GM12878 (cell line): Measurements from ENCODE around the gene APBA1. TPM values are rescaled to one million over a fixed set of nuclear protein-coding genes. Genes with fewer than 3 reads are reported as not detected.

Source experiments
- ATAC-seq: fragments of 200-7000 bp; cut with Tn5 transposase; 3 replicates; pipeline ENCODE4 v1.9.1; 2020; ENCODE audit warnings: mild to moderate bottlenecking, moderate library complexity
- BruUV-seq: library from RNA; stranded (reverse); fragments of 400-500 nt; replicated peaks from 2 replicates; lab custom pipeline; 2021; lab: Mats Ljungman, UMichigan
- CTCF ChIA-PET: fragments of 300-600 bp; sonication (Branson Sonifier 250); formaldehyde crosslinking; extraction: SDS; loops from one replicate; lab custom pipeline; 2021; ENCODE audit warnings: inconsistent platforms; lab: Yijun Ruan, JAX
- POLR2A ChIA-PET: fragments of 350-600 bp; formaldehyde crosslinking; extraction: SDS; loops from one replicate; lab custom pipeline; 2021; ENCODE audit warnings: inconsistent platforms; lab: Charles Lee
- RAD21 ChIA-PET: fragments of 300-600 bp; sonication (Branson Sonifier 250); formaldehyde crosslinking; loops from one replicate; lab custom pipeline; 2023; ENCODE audit warnings: antibody characterized with exemption; ENCODE audit not compliant: unreplicated experiment; lab: Charles Lee
- SMC1A ChIA-PET: fragments of 300-600 bp; sonication (Branson Sonifier 250); formaldehyde crosslinking; loops from one replicate; lab custom pipeline; 2023; ENCODE audit not compliant: unreplicated experiment, uncharacterized antibody; lab: Charles Lee
- DNase-seq: peaks from one replicate; pipeline ENCODE4 v3.0.0-alpha.2; 2011; ENCODE audit warnings: low read depth, low spot score
- FAIRE-seq: peaks from 3 replicates; lab custom pipeline; 2011; peaks lifted over from hg19 to GRCh38; lab: Jason Lieb, UNC
- H2AFZ ChIP-seq: 2 replicates; pipeline ENCODE4 v1.6.0; 2011; ENCODE audit warnings: low read depth, low read length, control low read depth; ENCODE audit not compliant: control insufficient read depth
- H3K27ac ChIP-seq: 2 replicates; pipeline ENCODE4 v1.5.1; 2011; ENCODE audit warnings: control low read depth; ENCODE audit not compliant: control insufficient read depth, insufficient read depth
- H3K27me3 ChIP-seq, 2 experiments: replicated peaks in 1 of 2; 2 replicates each; pipeline versions ENCODE4 v1.6.0 to v1.6.1; 2011; ENCODE audit warnings: low read length in 1 of 2; ENCODE audit not compliant: control insufficient read depth in 2 of 2, insufficient read depth in 2 of 2
- H3K36me3 ChIP-seq, 2 experiments: 2 replicates each; pipeline ENCODE4 v1.5.1; 2011; ENCODE audit warnings: low read length in 1 of 2; ENCODE audit not compliant: control insufficient read depth in 2 of 2, insufficient read depth in 2 of 2
- H3K4me1 ChIP-seq: 2 replicates; pipeline ENCODE4 v1.6.1; 2011; ENCODE audit warnings: mild to moderate bottlenecking, low read length, moderate library complexity, mixed read lengths; ENCODE audit not compliant: control insufficient read depth, insufficient read depth
- H3K4me2 ChIP-seq: 2 replicates; pipeline ENCODE4 v1.6.0; 2011; ENCODE audit warnings: control low read depth; ENCODE audit not compliant: control insufficient read depth, insufficient read depth
- H3K4me3 ChIP-seq: fragments of 200-600 bp; sonication (generic); 2 replicates; pipeline ENCODE4 v1.5.1; 2016
- H3K79me2 ChIP-seq: 2 replicates; pipeline ENCODE4 v1.6.0; 2011; ENCODE audit warnings: low read length; ENCODE audit not compliant: control insufficient read depth, insufficient read depth
- H3K9ac ChIP-seq: 2 replicates; pipeline ENCODE4 v1.8.0; 2011; ENCODE audit warnings: low read length, control low read depth, mixed read lengths; ENCODE audit not compliant: control insufficient read depth, insufficient read depth
- H3K9me3 ChIP-seq: replicated peaks from 3 replicates; pipeline ENCODE4 v1.5.1; 2011; ENCODE audit warnings: mild to moderate bottlenecking, low read length; ENCODE audit not compliant: control insufficient read depth, insufficient read depth
- H4K20me1 ChIP-seq: 2 replicates; pipeline ENCODE4 v1.6.0; 2011; ENCODE audit not compliant: control insufficient read depth, insufficient read depth
- BACH1 ChIP-seq: fragments of 450-650 bp; IDR thresholded peaks from 2 replicates; pipeline ENCODE4 v1.6.1; 2017; ENCODE audit warnings: mild to moderate bottlenecking, borderline replicate concordance
- GABPA ChIP-seq: IDR thresholded peaks from 2 replicates; pipeline ENCODE4 v1.6.1; 2014; ENCODE audit warnings: antibody characterized with exemption, low read depth, mild to moderate bottlenecking, inconsistent platforms
- HCFC1 ChIP-seq: fragments of 150-350 bp; IDR thresholded peaks from 2 replicates; pipeline ENCODE4 v1.6.1; 2014; ENCODE audit warnings: low read length
- NKRF ChIP-seq: fragments of 450-650 bp; conservative IDR thresholded peaks from 2 replicates; pipeline ENCODE4 v1.6.1; 2017; ENCODE audit warnings: mild to moderate bottlenecking, moderate library complexity
- SKIL ChIP-seq: fragments of 450-650 bp; IDR thresholded peaks from 2 replicates; pipeline ENCODE4 v1.6.1; 2017; ENCODE audit warnings: mild to moderate bottlenecking, low read depth, inconsistent platforms; ENCODE audit not compliant: poor library complexity, severe bottlenecking
- SMARCA5 ChIP-seq: fragments of 450-650 bp; IDR thresholded peaks from 2 replicates; pipeline ENCODE4 v1.6.1; 2017; ENCODE audit warnings: mild to moderate bottlenecking
- SUPT20H ChIP-seq: IDR thresholded peaks from 2 replicates; pipeline ENCODE4 v1.6.1; 2011; ENCODE audit warnings: low read depth, mild to moderate bottlenecking, low read length, moderate library complexity, borderline replicate concordance; ENCODE audit not compliant: control insufficient read depth
- ZNF24 ChIP-seq: fragments of 450-650 bp; IDR thresholded peaks from 2 replicates; pipeline ENCODE4 v1.6.1; 2017; ENCODE audit warnings: antibody characterized with exemption, mild to moderate bottlenecking
- WGBS: methylation state at CpG from one replicate; pipeline ENCODE4 v1.1.6; 2016; ENCODE audit warnings: low lambda C conversion rate; ENCODE audit not compliant: insufficient replicate concordance, insufficient coverage; ENCODE audit errors: missing lambda C conversion rate; 5-methylcytosine and 5-hydroxymethylcytosine counted together
- in situ Hi-C: fragments of 300-500 bp; cut with MboI; formaldehyde crosslinking; loops from 9 replicates; pipeline ENCODE4 v1.14.3; 2018; ENCODE audit warnings: mixed read lengths
- intact Hi-C: fragments of 100-400 bp; cut with micrococcal nuclease; formaldehyde crosslinking; loops from one replicate; pipeline ENCODE4 v1.14.2; 2022; ENCODE audit not compliant: unreplicated experiment
- polyA plus RNA-seq, 11 experiments: library from polyadenylated mRNA; depleted of rRNA in 4 of 11; unstranded in 6 of 11; stranded (reverse) in 5 of 11; fragments of >200 nt; fragmentation: Nextera tagmentation in 4 of 11; fragmentation: Illumina TruSeq in 1 of 11; extraction: Ambion mirVana in 4 of 11; extraction: Trizol in 1 of 11; gene quantifications; 1 replicate in 1 of 11; 2 replicates in 10 of 11; pipeline versions ENCODE4 v1.2.1 to v1.2.3, GENCODE V29; 2011 to 2016; ENCODE audit warnings: inconsistent platforms in 2 of 11, missing spikeins in 2 of 11, low read depth in 1 of 11
- total RNA-seq, 4 experiments: library from RNA; depleted of rRNA in 3 of 4; stranded (reverse); fragments of >200 nt in 3 of 4; fragmentation: Illumina TruSeq in 1 of 4; extraction: Trizol in 1 of 4; gene quantifications; 2 replicates each; pipeline versions ENCODE4 v1.2.1 to v1.2.3, GENCODE V29; 2013 to 2021

APBA1 gene
- total and polyA plus RNA-seq, 10 of the 15 experiments (the other 5 are each of a cell fraction or from before 2014, with no cell fraction given): 0.01 to 1.3 (median 0.05) TPM; not detected in 7

GRCh38 chr9:69456201-69456600, 216.0 kb downstream of the APBA1 start:
- DNase-seq (no peak), FAIRE-seq (no peak), ATAC-seq (no peak)
- 48% methylated on average over 15 of the region's 15 CpGs for WGBS
- peaks cover 0 to 6% of the 10 kb centered on the region in 2 experiments; a peak in 2 of 4 replicates for H3K27me3 ChIP-seq
- intact Hi-C loops (no loop called here), in situ Hi-C loops (loop anchor here (10.0 kb wide), 1 partner anchor 469 kb away; no protein-coding TSS in a partner anchor)
- ChIA-PET POLR2A (no interaction called here), SMC1A (no interaction called here), CTCF (no interaction called here), RAD21 (no interaction called here)
- H3K4me3 ChIP-seq: no peak overlapping the region
- no peak overlapping the region for H3K4me2 ChIP-seq
- H3K79me2 ChIP-seq: no peaks in the 10 kb centered on the region
- H3K36me3 ChIP-seq: no peaks in the 10 kb centered on the region
- no peak overlapping the region for H3K27ac ChIP-seq
- H4K20me1 ChIP-seq: no peaks in the 10 kb centered on the region
- H3K9ac ChIP-seq: no peak overlapping the region
- no peak overlapping the region for H2AFZ ChIP-seq
- H3K4me1 ChIP-seq: no peaks in the 10 kb centered on the region
- TF ChIP-seq SMARCA5 (no peak), ZNF24 (no peak), NKRF (no peak), SUPT20H (no peak), SKIL (no peak), GABPA (no peak), HCFC1 (no peak), BACH1 (no peak)
- H3K9me3 ChIP-seq: no peaks in the 10 kb centered on the region
- no TSS peak for BruUV-seq
